ENCODE measurements around the gene PIEZO2.

- TF ChIP-seq, protein P1, sequence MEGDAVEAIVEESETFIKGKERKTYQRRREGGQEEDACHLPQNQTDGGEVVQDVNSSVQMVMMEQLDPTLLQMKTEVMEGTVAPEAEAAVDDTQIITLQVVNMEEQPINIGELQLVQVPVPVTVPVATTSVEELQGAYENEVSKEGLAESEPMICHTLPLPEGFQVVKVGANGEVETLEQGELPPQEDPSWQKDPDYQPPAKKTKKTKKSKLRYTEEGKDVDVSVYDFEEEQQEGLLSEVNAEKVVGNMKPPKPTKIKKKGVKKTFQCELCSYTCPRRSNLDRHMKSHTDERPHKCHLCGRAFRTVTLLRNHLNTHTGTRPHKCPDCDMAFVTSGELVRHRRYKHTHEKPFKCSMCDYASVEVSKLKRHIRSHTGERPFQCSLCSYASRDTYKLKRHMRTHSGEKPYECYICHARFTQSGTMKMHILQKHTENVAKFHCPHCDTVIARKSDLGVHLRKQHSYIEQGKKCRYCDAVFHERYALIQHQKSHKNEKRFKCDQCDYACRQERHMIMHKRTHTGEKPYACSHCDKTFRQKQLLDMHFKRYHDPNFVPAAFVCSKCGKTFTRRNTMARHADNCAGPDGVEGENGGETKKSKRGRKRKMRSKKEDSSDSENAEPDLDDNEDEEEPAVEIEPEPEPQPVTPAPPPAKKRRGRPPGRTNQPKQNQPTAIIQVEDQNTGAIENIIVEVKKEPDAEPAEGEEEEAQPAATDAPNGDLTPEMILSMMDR (optimal IDR thresholded peaks at IDR 0.05 in 1 of 3, IDR thresholded peaks at IDR 0.05 in 1 of 3, conservative IDR thresholded peaks at IDR 0.05 in 1 of 3; ENCODE audit: extremely low read depth in 1 of 3, insufficient read depth in 2 of 3, low read length in 3 of 3): no peak
- TF ChIP-seq EZH2 (IDR thresholded peaks at IDR 0.05; ENCODE audit: low read length): no peak
These were observed 213.0 kb downstream of the PIEZO2 start for GRCh38 chr18:10936176-10937053.

All from keratinocyte (primary cell).